Measurements from ENCODE around the gene KRTAP10-12. TPM values are rescaled to one million over a fixed set of nuclear protein-coding genes. Genes with fewer than 3 reads are reported as not detected.

KRTAP10-12 gene
- polyA plus RNA-seq, 1 of the 3 experiments (the other 2 are of a cell fraction): not detected

DNA sequence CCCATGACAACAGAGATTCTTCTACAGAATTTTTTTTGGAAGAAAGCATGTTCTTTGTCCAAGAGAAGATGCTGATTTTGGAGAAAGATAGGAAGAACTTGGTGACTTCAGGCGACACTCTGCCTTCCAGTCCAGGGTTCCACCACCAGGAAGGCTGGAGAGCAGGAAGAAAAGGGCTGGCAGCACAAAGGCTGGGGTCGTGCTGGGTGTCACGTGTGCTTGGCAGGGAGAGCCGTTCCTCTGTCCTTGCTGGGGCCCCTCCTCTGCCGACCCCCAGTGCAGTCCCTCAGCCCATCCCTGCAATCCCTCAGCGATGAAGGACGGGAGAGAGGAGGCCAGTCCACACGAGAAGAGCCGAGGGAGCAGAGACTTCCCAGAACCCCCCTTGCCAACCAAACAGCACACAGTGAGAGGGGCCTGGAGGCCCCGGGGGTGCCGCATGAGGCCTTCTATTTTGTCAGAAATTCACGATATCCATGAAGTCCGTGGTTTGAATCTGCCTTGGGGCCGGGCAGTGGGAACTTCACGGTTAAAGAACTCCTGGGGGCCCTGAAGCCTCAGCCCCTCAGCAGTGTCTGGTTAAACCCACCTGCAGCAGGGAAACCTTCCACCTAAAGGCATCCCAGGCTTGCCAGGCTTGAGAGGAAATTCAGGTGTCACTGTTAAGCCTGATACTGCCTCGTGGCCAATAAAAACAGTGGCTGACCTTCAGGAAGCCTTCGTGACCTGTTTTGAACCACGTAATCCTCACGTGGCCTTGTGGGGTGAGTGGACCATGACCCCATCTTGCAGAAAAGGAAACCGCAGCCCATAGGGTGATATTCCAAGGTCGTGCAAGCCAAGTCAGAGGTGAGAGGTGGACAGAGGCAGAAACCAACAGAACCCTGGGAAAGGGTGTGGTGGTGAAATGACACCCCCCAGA lies 3.4 kb downstream of the KRTAP10-12 start:
- H3K4me2 ChIP-seq: no peak overlapping the region
- H3K27me3 ChIP-seq (ENCODE audit: insufficient read depth): peaks cover 83% of the 10 kb centered on the region
- DNase-seq: peak; percentile 21
- no peaks in the 10 kb centered on the region for H3K79me2 ChIP-seq (ENCODE audit: insufficient read depth)
- no peak overlapping the region for H2AFZ ChIP-seq (ENCODE audit: low read depth)
- H3K36me3 ChIP-seq (replicated peaks in 1 of 2; ENCODE audit: control insufficient read depth in 1 of 2, insufficient read depth in 2 of 2, low read length in 1 of 2): no peaks in the 10 kb centered on the region
- H3K4me1 ChIP-seq (ENCODE audit: control insufficient read depth in 1 of 2, insufficient read depth in 2 of 2, low read depth in 1 of 2, low read length in 1 of 2): no peaks in the 10 kb centered on the region; a peak in 1 of 4 replicates
- no peak overlapping the region for H3K27ac ChIP-seq (ENCODE audit: low read depth in 2 of 2, low read length in 1 of 2)
- no peak overlapping the region for H3K9ac ChIP-seq
- H3K9me3 ChIP-seq: no peaks in the 10 kb centered on the region
- H3F3A ChIP-seq (replicated peaks; ENCODE audit: insufficient read depth): no peaks in the 10 kb centered on the region
- TF ChIP-seq, protein P1, sequence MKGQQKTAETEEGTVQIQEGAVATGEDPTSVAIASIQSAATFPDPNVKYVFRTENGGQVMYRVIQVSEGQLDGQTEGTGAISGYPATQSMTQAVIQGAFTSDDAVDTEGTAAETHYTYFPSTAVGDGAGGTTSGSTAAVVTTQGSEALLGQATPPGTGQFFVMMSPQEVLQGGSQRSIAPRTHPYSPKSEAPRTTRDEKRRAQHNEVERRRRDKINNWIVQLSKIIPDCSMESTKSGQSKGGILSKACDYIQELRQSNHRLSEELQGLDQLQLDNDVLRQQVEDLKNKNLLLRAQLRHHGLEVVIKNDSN (IDR thresholded peaks at IDR 0.05; ENCODE audit: borderline replicate concordance, low read depth): no peak
- TF ChIP-seq FOSL2 (IDR thresholded peaks at IDR 0.05; ENCODE audit: borderline replicate concordance, low read depth) (no peak), RXRA (IDR thresholded peaks at IDR 0.05; ENCODE audit: borderline replicate concordance, low read depth) (no peak), FOXM1 (IDR thresholded peaks at IDR 0.05; ENCODE audit: low read depth) (no peak), JUND (IDR thresholded peaks at IDR 0.05) (no peak), SMC3 (IDR thresholded peaks at IDR 0.05; ENCODE audit: low read depth, low read length) (no peak), EZH2phosphoT487 (IDR thresholded peaks at IDR 0.05; ENCODE audit: borderline replicate concordance, low read depth) (no peak), FOXJ3 (CRISPR knock-in tag; IDR thresholded peaks at IDR 0.05) (no peak), TEAD4 (IDR thresholded peaks at IDR 0.05; ENCODE audit: borderline replicate concordance, insufficient read depth) (no peak)
- TF ChIP-seq, protein P2, sequence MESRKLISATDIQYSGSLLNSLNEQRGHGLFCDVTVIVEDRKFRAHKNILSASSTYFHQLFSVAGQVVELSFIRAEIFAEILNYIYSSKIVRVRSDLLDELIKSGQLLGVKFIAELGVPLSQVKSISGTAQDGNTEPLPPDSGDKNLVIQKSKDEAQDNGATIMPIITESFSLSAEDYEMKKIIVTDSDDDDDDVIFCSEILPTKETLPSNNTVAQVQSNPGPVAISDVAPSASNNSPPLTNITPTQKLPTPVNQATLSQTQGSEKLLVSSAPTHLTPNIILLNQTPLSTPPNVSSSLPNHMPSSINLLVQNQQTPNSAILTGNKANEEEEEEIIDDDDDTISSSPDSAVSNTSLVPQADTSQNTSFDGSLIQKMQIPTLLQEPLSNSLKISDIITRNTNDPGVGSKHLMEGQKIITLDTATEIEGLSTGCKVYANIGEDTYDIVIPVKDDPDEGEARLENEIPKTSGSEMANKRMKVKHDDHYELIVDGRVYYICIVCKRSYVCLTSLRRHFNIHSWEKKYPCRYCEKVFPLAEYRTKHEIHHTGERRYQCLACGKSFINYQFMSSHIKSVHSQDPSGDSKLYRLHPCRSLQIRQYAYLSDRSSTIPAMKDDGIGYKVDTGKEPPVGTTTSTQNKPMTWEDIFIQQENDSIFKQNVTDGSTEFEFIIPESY (IDR thresholded peaks at IDR 0.05; ENCODE audit: borderline replicate concordance, low read depth): no peak
- TF ChIP-seq, protein P3, sequence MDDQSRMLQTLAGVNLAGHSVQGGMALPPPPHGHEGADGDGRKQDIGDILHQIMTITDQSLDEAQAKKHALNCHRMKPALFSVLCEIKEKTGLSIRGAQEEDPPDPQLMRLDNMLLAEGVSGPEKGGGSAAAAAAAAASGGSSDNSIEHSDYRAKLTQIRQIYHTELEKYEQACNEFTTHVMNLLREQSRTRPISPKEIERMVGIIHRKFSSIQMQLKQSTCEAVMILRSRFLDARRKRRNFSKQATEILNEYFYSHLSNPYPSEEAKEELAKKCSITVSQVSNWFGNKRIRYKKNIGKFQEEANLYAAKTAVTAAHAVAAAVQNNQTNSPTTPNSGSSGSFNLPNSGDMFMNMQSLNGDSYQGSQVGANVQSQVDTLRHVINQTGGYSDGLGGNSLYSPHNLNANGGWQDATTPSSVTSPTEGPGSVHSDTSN (IDR thresholded peaks at IDR 0.05): no peak
- POLR2A ChIA-PET: no interaction called here
- no peaks in the 10 kb centered on the region for H3K9me2 ChIP-seq
- no peaks in the 10 kb centered on the region for H4K20me1 ChIP-seq (ENCODE audit: insufficient read depth)
- no peak overlapping the region for H3K4me3 ChIP-seq (ENCODE audit: low read depth in 2 of 2, low read length in 1 of 2)
- 5% methylated on average over 16 of the region's 21 CpGs for WGBS (ENCODE audit: low lambda C conversion rate)
- CTCF ChIA-PET: interaction anchor here (1.9 kb wide), 1 partner anchor 93 kb away, joined by 7 read pairs; no protein-coding TSS in a partner anchor

DNA sequence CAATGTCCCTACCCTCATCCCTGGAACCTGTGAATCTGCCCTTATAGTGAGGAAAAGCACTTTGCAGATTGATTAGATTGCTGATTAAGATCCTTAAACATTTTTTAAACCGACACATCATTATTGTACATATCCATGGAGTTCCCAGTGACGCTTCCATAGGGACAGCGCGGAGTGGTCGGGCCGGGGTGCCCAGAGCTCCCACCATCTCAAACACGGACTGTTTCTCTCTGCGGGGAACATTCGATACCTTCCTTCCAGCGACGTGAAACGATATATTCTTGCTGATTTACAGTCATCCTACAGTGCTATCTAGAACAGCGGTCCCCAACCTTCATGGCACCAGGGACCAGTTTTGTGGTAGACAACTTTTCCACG lies 4.0 kb downstream of the KRTAP10-12 start:
- no peak overlapping the region for H3K27ac ChIP-seq (ENCODE audit: low read depth in 2 of 2, low read length in 1 of 2)
- peak; percentile 11 for DNase-seq
- H4K20me1 ChIP-seq (ENCODE audit: insufficient read depth): no peaks in the 10 kb centered on the region
- H3K9me3 ChIP-seq: no peaks in the 10 kb centered on the region
- H3K27me3 ChIP-seq (ENCODE audit: insufficient read depth): peaks cover 81% of the 10 kb centered on the region
- no peaks in the 10 kb centered on the region for H3F3A ChIP-seq (replicated peaks; ENCODE audit: insufficient read depth)
- ChIA-PET CTCF (interaction anchor here (1.1 to 1.9 kb wide), 2 partner anchors 92 to 99 kb away, joined by 3 to 7 read pairs; no protein-coding TSS in a partner anchor), POLR2A (no interaction called here)
- H3K4me3 ChIP-seq (ENCODE audit: low read depth in 2 of 2, low read length in 1 of 2): no peak overlapping the region
- WGBS (ENCODE audit: low lambda C conversion rate): 12% methylated on average over 14 of the region's 14 CpGs
- no peaks in the 10 kb centered on the region; a peak in 1 of 4 replicates for H3K4me1 ChIP-seq (ENCODE audit: control insufficient read depth in 1 of 2, insufficient read depth in 2 of 2, low read depth in 1 of 2, low read length in 1 of 2)
- no peak overlapping the region for H2AFZ ChIP-seq (ENCODE audit: low read depth)
- TF ChIP-seq TEAD4 (IDR thresholded peaks at IDR 0.05; ENCODE audit: borderline replicate concordance, insufficient read depth): no peak
- TF ChIP-seq, protein P3 (IDR thresholded peaks at IDR 0.05): no peak
- TF ChIP-seq YY1 (IDR thresholded peaks at IDR 0.05; ENCODE audit: low read depth): no peak
- TF ChIP-seq EP300 (IDR thresholded peaks at IDR 0.05; ENCODE audit: borderline replicate concordance in 1 of 2, low read depth in 1 of 2, low read length in 1 of 2): no peak
- no peak for TF ChIP-seq FOSL2 (IDR thresholded peaks at IDR 0.05; ENCODE audit: borderline replicate concordance, low read depth)
- TF ChIP-seq, protein P4, sequence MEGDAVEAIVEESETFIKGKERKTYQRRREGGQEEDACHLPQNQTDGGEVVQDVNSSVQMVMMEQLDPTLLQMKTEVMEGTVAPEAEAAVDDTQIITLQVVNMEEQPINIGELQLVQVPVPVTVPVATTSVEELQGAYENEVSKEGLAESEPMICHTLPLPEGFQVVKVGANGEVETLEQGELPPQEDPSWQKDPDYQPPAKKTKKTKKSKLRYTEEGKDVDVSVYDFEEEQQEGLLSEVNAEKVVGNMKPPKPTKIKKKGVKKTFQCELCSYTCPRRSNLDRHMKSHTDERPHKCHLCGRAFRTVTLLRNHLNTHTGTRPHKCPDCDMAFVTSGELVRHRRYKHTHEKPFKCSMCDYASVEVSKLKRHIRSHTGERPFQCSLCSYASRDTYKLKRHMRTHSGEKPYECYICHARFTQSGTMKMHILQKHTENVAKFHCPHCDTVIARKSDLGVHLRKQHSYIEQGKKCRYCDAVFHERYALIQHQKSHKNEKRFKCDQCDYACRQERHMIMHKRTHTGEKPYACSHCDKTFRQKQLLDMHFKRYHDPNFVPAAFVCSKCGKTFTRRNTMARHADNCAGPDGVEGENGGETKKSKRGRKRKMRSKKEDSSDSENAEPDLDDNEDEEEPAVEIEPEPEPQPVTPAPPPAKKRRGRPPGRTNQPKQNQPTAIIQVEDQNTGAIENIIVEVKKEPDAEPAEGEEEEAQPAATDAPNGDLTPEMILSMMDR (IDR thresholded peaks at IDR 0.05): no peak
- no peak overlapping the region for H3K4me2 ChIP-seq
- no peaks in the 10 kb centered on the region for H3K79me2 ChIP-seq (ENCODE audit: insufficient read depth)
- no peaks in the 10 kb centered on the region for H3K36me3 ChIP-seq (replicated peaks in 1 of 2; ENCODE audit: control insufficient read depth in 1 of 2, insufficient read depth in 2 of 2, low read length in 1 of 2)
- no peak overlapping the region for H3K9ac ChIP-seq
- no peaks in the 10 kb centered on the region for H3K9me2 ChIP-seq

Data from SK-N-SH (cell line).